Measurements from ENCODE around the gene RCCD1.

- TF ChIP-seq EP300 (IDR thresholded peaks at IDR 0.05) (no peak), CTCF (IDR thresholded peaks at IDR 0.05) (no peak)
These were observed 8.1 kb upstream of the RCCD1 start for GRCh38 chr15:90946538-90946937.

Data from suprapubic skin (tissue), 3 donors.